Activated CD4-positive, alpha-beta T cell treated with anti-CD3 and anti-CD28 coated beads for 4 hours (primary cell): ENCODE results near the gene FKBP2.

Experiments used
- DNase-seq, 2 donors: peaks; one replicate each; pipeline ENCODE4 v3.0.0-alpha.2; 2020

The FKBP2 gene

DNA sequence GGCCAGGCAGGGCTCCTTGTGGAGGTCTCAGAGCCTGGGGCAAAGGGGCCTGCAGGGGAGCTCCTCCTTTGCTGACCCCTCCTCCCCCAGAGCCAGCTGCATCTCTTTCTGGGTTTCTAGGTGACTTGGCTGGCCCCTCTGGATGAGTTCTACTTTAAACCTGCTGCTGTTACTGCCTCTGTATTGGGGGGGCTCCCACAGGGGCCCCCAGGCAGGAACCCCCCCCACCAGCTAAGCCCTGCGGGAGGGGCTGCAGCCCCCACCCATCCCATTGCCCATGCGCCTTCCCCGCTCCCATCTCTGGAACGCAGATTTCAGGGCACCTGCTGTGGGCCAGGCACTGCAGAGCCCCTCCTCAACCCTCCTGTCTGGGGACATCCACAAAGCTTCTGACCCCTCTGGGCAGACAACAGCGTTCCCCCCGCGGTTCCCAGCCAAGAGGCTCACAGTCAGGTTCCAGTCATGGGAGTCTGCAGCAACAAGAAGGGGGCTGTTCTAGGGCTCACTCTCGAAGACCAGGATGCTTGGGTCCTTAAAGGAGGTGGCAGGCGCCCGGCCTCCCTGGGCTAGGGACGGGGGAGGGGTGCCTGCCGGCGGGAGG lies 9.6 kb downstream of the FKBP2 start:
- DNase-seq: no peak

DNA sequence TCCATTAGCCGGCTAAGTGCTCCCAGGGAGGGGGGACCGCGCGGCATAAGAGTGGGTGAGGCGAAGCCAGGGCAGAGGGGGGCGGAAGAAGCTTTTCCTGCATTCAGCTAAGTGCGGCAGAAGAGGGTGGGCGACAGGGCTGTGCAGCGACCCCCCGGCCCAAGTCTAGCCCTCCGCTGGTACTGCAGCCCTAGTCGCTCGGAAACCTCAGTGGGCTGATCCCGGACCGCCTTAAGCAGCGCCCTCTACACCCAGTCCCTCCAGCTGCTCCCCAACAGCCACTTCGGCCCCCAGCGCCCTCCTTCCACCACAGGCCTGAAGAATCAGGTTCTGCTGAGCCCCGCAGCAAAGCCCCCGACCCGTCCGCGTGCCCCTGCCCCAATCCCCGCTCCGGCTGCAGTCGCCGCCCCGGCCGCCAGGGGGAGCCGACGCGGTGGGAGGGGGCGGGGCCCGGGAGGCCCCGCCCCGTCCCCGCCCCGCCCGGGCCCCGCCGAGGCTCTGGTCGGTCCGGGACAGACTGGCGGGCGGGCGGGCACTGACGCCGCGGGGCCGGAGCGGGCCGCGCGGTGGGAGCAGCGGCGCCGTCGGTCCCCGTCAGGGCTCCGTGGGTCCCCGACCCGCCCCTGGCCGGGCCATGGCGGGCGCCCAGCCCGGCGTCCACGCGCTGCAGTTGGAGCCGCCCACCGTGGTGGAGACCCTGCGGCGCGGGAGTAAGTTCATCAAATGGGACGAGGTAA lies 10.3 kb downstream of the FKBP2 start, which contains the start of gene PLCB3:
PLCB3 (plus strand) TSS at position 515 of the 737 bp plus-strand sequence; CDS start at position 635, 120 bp downstream.
- DNase-seq: peak; percentile 59 to 63

DNA sequence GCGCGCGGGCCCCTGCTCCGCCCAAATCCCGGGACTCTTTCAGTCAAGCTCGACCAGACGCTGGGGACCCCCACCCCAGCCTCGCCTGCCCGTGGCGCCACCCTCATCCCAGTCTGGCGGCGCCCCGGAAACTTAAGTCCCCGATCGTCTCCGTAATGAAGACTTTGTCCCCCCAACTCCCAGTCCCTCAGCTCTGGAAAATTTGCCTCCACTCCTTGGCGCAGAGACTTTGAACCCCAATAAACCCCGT lies 10.8 kb downstream of the FKBP2 start:
- DNase-seq: no peak

DNA sequence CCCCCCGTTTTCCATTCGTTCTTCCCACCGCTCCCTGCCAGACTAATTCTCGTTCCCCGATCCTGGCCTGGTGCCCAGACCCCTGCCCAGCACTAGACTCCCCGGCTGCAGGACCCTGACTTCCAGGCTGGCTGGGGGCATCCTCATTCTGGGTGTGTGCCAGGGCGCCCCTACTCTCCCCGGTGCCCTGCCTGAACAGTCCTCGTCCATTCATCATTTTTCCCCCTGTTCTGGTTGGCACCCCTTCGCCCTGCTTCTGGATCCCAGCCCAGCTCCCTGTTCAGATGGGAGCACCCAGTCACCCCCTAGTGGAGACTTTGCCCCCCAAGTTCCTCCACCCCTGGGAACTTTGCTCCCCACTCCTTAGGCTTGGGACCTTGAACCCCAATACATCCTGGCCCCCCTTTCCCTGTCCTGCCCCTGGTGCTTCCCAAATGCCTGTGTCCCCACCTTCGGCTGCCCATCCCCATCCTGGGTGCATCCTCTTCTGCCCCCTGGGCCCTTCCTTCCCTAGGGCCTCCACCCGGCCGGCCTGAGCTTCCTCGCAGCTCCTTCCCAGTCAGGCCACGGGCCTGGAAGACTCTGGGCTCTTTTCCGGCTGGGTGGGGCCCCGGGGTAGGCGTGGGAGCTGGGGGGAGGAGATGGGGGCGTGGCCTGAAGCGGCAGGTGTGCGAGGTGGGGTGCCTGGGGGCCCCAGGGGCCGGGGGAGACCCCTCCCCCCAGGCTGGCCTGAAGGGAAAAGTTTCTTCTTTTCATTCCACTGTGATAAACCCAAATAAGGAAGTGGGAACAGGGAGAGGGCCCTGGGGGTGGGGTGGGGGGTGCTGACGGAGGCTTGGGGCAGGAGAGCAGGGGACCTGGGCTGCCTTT lies 11.3 kb downstream of the FKBP2 start:
- no peak for DNase-seq

DNA sequence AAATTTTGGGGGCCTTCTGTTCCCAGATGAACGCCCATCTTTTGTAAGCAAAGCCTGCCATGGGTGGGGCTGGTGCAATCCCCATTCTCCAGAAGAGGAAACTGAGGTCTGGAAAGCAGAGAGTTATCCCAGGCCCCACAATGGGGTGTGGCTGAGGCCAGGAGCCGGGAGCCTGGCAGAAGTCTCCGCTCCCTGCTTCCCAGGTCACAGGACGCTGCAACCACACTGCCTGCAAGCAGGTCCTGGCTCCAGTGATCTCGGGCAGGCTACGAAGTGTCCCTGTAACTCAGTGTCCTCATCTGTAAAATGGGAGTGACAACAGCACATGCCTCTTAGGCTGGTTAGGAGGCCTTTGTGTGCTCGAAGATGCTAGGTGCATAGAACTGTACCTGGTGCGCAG lies 12.1 kb downstream of the FKBP2 start:
- DNase-seq: no peak

DNA sequence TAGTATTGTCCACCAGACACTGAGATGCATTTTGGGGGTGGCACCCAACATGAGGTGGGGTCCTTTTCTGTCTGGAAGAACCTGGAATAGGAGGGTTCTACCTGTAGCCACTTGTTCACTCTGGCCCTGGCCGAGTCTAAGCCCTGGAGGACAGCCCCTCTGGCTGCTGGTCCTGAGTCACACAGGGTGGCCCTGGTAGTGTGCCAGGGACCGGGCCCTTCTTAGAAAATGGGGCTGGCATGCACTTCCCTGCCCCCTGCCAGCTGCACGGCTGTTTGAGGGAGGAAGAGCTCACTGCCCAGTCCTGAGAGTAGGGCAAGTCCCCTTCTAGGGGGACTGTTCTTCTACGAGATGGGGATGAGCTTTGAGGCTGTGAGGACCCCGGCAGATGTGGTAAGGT lies 12.6 kb downstream of the FKBP2 start:
- no peak for DNase-seq

DNA sequence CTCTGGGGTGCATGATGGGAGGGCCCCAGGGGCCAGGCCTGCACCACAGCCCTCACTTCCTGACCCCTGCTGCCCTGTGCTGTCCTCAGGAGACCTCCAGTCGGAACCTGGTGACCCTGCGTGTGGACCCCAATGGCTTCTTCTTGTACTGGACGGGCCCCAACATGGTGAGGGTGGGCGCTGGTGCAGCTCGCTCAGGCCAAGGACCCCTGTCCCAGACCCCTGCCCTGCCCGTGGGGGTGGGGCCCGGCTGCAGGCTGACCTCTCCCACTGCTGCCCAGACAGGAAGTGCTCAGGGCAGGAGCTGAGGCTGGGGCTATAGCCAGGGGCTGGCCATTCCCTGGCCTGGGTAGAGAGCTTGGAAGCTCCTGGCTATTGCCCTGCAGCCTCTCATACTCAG lies 13.4 kb downstream of the FKBP2 start:
- no peak for DNase-seq

DNA sequence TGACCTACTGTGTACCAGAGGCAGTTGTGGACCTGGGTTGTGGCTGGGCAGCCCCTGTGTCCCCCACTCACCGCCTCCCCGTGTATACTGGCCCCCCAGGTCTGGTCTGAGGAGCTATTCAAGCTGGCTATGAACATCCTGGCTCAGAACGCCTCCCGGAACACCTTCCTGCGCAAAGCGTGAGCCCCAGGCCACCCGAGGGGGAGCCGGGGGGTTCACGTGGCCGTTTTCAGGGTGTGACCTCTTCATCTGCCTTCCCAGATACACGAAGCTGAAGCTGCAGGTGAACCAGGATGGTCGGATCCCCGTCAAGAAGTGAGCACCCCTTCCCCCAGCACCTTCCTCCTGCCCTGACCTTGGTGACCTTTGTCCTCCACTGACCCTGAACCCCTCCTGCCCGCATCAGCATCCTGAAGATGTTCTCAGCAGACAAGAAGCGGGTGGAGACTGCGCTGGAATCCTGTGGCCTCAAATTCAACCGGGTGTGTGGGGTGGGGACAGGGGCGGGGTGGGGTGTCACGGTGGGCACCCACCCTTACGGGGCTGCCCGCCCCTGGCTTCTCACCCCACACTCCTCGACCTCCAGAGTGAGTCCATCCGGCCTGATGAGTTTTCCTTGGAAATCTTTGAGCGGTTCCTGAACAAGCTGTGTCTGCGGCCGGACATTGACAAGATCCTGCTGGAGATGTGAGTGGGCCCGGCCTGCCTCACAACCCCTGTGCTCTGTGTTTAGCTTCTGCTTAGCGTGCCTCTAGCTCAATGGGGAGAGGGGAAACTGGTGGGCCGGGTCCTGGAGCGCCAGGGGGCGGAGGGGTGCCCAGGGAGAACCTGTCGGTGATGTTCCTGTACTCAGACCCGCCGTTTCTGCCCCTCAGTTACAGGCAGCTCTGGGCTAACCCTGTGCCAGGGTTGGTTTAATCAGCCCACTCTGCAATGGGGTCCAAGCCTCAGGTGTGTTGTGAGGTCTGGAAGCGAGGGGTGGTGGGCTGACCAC lies 14.5 kb downstream of the FKBP2 start:
- DNase-seq: no peak

DNA sequence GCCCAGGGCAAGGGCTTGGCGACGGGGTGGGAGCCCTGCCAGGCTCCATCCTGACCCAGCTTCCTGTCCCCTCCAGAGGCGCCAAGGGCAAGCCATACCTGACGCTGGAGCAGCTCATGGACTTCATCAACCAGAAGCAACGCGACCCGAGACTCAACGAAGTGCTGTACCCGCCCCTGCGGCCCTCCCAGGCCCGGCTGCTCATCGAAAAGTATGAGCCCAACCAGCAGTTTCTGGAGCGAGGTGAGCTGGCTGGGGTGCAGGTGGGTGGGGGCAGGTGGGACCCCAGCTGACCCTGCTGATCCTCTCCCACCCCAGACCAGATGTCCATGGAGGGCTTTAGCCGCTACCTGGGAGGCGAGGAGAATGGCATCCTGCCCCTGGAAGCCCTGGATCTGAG lies 15.4 kb downstream of the FKBP2 start:
- no peak for DNase-seq

DNA sequence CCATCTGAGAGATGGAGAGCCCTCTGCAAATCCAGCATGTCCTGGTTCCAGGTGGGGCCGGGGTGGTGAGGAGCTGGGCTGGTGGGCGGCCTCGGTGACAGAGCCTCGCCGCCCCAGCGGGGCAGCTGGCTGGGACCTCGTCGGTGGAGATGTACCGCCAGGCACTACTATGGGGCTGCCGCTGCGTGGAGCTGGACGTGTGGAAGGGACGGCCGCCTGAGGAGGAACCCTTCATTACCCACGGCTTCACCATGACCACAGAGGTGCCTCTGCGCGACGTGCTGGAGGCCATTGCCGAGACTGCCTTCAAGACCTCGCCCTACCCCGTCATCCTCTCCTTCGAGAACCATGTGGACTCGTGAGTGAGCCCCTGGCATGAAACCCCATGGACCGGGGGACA lies 17.5 kb downstream of the FKBP2 start:
- DNase-seq: no peak

DNA sequence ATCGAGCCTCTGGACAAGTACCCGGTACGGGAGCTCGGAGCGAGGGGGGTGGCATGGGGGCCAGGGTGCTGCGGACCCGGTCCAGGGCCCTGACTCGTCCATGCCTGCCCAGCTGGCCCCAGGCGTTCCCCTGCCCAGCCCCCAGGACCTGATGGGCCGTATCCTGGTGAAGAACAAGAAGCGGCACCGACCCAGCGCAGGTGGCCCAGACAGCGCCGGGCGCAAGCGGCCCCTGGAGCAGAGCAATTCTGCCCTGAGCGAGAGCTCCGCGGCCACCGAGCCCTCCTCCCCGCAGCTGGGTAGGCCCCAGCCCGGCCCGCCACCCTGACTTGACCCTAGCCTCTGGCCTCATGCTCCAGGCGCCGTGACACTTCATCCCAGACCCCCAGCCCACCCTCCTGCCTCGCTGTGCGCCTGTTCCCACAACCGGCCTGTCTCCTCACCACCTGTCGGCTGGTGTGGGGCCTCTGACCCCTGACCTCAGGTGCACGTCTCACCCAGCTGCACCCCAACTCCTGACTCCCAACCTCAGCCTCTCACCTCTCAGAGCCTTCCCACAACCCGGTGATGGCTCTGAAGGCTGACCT lies 18.1 kb downstream of the FKBP2 start:
- DNase-seq: no peak

DNA sequence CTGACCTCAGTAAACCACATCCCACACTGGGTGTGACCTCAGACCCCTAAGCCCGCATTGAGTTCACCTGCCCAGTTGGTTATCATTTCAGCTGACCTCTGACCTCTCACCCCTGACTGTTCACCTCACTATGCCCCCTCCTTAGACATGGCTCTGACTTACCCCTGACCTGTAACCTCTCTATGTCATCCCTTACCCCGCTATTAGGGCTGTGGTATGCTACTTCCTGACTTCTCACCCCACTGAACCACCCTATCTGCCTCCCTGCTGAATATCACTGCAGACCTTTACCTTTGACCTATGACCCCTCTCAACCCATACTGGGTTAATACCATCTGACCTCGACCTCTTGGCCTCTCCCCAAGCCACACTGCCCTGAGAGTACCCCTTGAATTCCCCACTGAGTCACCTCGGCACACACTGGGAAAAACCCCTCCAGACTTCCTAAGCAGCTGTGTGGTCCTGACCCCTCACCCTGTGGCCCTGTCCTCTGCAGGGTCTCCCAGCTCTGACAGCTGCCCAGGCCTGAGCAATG lies 18.7 kb downstream of the FKBP2 start:
- no peak for DNase-seq

DNA sequence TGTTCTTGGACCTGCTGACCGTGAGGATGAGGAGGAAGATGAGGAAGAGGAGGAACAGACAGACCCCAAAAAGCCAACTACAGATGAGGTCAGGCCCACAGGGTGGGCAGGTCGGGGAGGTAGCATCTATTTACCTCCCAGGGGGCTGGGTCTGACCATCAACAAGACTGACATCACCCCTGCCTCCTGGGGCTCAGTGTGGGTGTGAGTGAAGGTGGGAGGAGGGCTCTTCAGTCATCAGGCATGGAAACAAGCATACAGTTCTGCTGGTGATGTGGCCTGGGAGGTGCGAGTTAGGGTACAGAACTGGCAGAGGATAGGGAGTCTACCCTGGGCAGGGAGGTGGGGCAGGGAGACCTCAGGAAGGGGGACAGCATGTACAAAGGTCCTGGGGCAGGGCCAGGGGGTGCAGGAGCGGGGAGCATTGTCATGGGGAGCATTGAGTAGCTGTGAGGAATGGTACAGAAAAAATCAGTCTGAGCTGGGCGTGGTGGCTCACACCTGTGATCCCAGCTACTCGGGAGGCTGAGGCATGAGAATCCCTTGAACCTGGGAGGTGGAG lies 19.3 kb downstream of the FKBP2 start:
- DNase-seq: no peak

DNA sequence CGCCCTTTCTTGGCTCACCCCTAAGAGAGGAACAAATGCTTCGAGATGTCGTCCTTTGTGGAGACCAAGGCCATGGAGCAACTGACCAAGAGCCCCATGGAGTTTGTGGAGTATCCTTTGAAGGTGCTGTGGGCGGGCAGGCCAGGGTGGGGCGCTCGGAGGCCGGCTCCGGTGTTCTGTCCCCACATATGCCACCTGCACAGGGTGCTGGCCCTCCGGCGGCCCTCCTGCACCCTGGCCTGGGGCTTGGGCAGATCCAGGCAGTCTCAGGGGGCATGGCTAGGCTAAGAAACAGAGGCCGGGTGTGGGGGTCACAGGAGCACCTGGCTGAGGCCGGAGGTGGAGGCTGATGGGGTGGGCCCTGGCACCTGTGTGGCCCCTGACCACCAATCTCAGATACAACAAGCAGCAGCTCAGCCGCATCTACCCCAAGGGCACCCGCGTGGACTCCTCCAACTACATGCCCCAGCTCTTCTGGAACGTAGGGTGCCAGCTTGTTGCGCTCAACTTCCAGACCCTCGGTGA lies 20.7 kb downstream of the FKBP2 start:
- no peak for DNase-seq

DNA sequence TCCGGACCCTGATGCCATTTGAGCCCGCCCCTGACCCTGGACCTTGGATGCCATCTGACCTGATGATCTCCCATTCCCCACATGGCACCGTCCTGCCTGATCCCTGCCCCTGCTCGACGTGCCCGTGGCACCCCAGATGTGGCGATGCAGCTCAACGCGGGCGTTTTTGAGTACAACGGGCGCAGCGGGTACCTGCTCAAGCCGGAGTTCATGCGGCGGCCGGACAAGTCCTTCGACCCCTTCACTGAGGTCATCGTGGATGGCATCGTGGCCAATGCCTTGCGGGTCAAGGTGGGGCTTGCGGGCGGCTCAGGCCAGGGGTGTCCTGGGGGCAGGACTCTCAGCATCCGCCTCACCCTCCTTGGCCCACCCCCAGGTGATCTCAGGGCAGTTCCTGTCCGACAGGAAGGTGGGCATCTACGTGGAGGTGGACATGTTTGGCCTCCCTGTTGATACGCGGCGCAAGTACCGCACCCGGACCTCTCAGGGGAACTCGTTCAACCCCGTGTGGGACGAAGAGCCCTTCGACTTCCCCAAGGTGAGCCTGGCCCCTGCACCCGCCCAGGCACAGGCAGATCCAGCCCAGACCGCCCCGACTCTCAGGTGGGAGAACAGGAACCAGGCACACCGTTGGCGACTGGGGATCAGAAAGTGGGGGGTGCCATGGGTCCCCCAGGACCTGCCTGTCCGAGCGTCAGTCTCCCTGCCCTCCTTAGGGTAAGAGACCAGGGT lies 21.5 kb downstream of the FKBP2 start:
- DNase-seq: no peak

DNA sequence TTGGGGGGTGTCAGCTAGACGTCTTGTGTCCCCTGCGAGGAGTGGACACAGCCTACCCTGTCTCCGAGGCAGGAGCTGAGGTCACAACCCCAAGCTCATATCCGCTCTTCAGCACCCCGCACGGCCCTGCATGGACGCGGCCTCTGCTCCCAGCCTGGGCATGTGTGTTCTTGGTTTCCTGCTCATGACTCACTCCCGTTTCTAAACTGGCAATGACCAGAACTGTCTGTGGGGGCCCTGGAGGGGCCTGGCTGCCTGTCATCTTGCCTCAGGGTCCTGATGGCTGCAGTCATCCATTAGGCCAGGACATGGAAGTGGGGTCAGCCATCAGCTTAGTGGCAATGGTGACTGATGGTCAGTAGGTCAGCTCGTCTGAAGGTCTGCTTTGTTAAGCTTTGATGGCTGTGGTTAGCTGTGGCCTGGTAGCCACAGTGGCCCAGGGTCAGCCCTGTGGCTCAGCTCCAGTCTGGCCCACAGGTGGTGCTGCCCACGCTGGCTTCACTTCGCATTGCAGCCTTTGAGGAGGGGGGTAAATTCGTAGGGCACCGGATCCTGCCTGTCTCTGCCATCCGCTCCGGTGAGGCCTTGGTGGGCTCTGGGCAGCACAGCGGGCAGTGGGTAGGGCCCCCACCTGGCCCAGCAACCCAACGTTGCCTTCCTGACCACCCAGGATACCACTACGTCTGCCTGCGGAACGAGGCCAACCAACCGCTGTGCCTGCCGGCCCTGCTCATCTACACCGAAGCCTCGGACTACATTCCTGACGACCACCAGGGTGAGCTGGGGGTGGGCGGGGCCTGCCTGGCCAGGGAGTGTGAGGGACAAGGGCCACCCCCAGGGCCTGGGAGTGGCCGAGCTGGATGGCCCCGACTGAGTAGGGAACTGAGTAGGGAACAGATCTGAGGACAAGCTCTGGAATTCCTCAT lies 22.4 kb downstream of the FKBP2 start:
- no peak for DNase-seq

DNA sequence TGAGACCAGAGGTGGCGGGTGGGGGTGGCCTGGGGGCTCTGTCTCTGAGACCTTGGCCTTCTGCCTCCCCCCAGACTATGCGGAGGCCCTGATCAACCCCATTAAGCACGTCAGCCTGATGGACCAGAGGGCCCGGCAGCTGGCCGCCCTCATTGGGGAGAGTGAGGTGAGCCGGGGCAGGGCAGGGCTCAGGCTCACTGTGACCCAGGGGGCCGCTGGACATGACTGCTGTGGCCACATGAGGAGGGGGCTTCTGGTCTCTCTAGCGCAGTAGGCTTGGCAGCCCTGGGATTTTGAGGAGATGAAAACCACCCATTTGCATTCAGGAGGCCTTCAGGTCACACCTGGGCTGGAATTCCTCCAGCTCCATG lies 23.0 kb downstream of the FKBP2 start:
- DNase-seq: no peak

DNA sequence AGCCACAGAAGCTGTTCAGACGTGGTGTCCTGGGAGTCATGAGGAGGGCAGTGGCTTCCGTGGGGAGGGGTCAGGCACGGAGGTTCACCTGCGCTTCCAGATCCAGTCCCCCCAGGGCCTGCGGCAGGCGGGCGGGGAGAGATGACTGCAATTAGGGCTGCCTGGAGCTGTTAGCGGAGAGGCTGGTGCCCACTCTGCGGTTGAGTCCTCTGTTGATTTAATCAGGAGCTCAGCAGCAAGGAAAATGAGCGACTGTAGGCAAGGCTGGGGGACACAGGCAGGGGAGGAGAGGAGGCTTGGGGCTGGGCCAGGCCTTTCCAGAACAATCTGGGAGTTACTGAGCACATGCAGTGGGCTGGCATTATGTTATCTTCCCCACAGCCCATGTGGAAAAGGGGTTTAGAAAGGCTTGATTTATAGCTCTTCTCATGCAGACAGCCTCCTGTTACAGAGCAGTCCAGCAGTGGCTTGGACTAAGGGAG lies 23.5 kb downstream of the FKBP2 start:
- no peak for DNase-seq
